HEK293T (cell line): ENCODE data around the gene LOXL1.

Source experiments
- ARNT ChIP-seq: fragments of 450-650 bp; IDR thresholded peaks from 2 replicates; pipeline ENCODE4 v1.6.1; 2017; ENCODE audit warnings: mild to moderate bottlenecking
- CTBP1 ChIP-seq: fragments of 450-650 bp; IDR thresholded peaks from 2 replicates; pipeline ENCODE4 v1.6.1; 2016; ENCODE audit warnings: borderline replicate concordance
- ELF4 ChIP-seq: fragments of 450-650 bp; IDR thresholded peaks from 2 replicates; pipeline ENCODE4 v1.6.1; 2017; ENCODE audit warnings: antibody characterized with exemption
- FOXM1 ChIP-seq: fragments of 450-650 bp; IDR thresholded peaks from 2 replicates; pipeline ENCODE4 v1.6.1; 2017; ENCODE audit warnings: mild to moderate bottlenecking, borderline replicate concordance
- HDGF ChIP-seq: fragments of 450-650 bp; IDR thresholded peaks from 2 replicates; pipeline ENCODE4 v1.6.1; 2017; ENCODE audit warnings: antibody characterized with exemption, borderline replicate concordance
- SP1 ChIP-seq: fragments of 450-650 bp; IDR thresholded peaks from 2 replicates; pipeline ENCODE4 v1.6.1; 2017
- SUZ12 ChIP-seq: fragments of 450-650 bp; IDR thresholded peaks from 2 replicates; pipeline ENCODE4 v1.6.1; 2016; ENCODE audit warnings: mild to moderate bottlenecking
- TARDBP ChIP-seq: fragments of 450-650 bp; IDR thresholded peaks from 2 replicates; pipeline ENCODE4 v1.6.1; 2016
- ZNF384 ChIP-seq: fragments of 450-650 bp; IDR thresholded peaks from 2 replicates; pipeline ENCODE4 v1.6.1; 2016

GRCh38 chr15:73928241-73928579, 1.9 kb downstream of the LOXL1 start:
- no peak for TF ChIP-seq SP1
- no peak for TF ChIP-seq CTBP1
- TF ChIP-seq ZNF384: no peak
- no peak for TF ChIP-seq SUZ12
- TF ChIP-seq HDGF: no peak
- no peak for TF ChIP-seq ARNT
- no peak for TF ChIP-seq ELF4
- no peak for TF ChIP-seq FOXM1
- no peak for TF ChIP-seq TARDBP
